ENCODE measurements around the gene OTUB1.

Gene OTUB1

GRCh38 chr11:64022125-64022784 lies 36.0 kb downstream of the OTUB1 start:
- Histone ChIP-seq H2AFZ (ENCODE audit: low read depth, low read length, severe bottlenecking) (no peak overlapping the region), H3K79me2 (ENCODE audit: insufficient read depth, low read length) (no peaks in the 10 kb centered on the region), H3F3A (ENCODE audit: insufficient read depth) (no peaks in the 10 kb centered on the region), H3K27ac (ENCODE audit: low read depth, low read length) (no peak overlapping the region), H3K9me3 (ENCODE audit: insufficient read depth, low read length) (no peaks in the 10 kb centered on the region), H3K4me3 (ENCODE audit: insufficient read depth, low read length, poor library complexity, severe bottlenecking) (no peak overlapping the region), H3K4me2 (ENCODE audit: low read depth, low read length, poor library complexity, severe bottlenecking) (no peak overlapping the region), H3K9ac (ENCODE audit: low read length) (no peak overlapping the region), H3K36me3 (ENCODE audit: low read length) (no peaks in the 10 kb centered on the region), H4K20me1 (ENCODE audit: low read depth, low read length) (no peaks in the 10 kb centered on the region), H3K27me3 (ENCODE audit: low read length) (no peaks in the 10 kb centered on the region), H3K9me2 (replicated peaks; ENCODE audit: insufficient read depth, low read length) (no peaks in the 10 kb centered on the region)
- no peak for TF ChIP-seq CTCF (IDR thresholded peaks at IDR 0.05; ENCODE audit: insufficient read depth, low read length, poor library complexity, severe bottlenecking)
- no peak for TF ChIP-seq EZH2phosphoT487 (conservative IDR thresholded peaks at IDR 0.05; ENCODE audit: low read length)

GRCh38 chr11:64023712-64024710 lies 37.8 kb downstream of the OTUB1 start:
- TF ChIP-seq EZH2phosphoT487 (conservative IDR thresholded peaks at IDR 0.05; ENCODE audit: low read length) (no peak), CTCF (IDR thresholded peaks at IDR 0.05; ENCODE audit: insufficient read depth, low read length, poor library complexity, severe bottlenecking) (no peak)
- Histone ChIP-seq H3K27ac (ENCODE audit: low read depth, low read length) (no peak overlapping the region), H3K27me3 (ENCODE audit: low read length) (no peaks in the 10 kb centered on the region), H3K9me2 (replicated peaks; ENCODE audit: insufficient read depth, low read length) (no peaks in the 10 kb centered on the region), H3K36me3 (ENCODE audit: low read length) (no peaks in the 10 kb centered on the region), H3F3A (ENCODE audit: insufficient read depth) (no peaks in the 10 kb centered on the region), H3K79me2 (ENCODE audit: insufficient read depth, low read length) (no peaks in the 10 kb centered on the region), H4K20me1 (ENCODE audit: low read depth, low read length) (no peaks in the 10 kb centered on the region), H3K9ac (ENCODE audit: low read length) (no peak overlapping the region), H3K4me3 (ENCODE audit: insufficient read depth, low read length, poor library complexity, severe bottlenecking) (no peak overlapping the region), H3K9me3 (ENCODE audit: insufficient read depth, low read length) (no peaks in the 10 kb centered on the region), H2AFZ (ENCODE audit: low read depth, low read length, severe bottlenecking) (no peak overlapping the region), H3K4me2 (ENCODE audit: low read depth, low read length, poor library complexity, severe bottlenecking) (no peak overlapping the region)

- no peak overlapping the region for H3K4me2 ChIP-seq (ENCODE audit: low read depth, low read length, poor library complexity, severe bottlenecking)
- H3K79me2 ChIP-seq (ENCODE audit: insufficient read depth, low read length) = no peaks in the 10 kb centered on the region
- H3K9me2 ChIP-seq (replicated peaks; ENCODE audit: insufficient read depth, low read length) = no peaks in the 10 kb centered on the region
- H3K36me3 ChIP-seq (ENCODE audit: low read length) = no peaks in the 10 kb centered on the region
- no peak overlapping the region for H3K27ac ChIP-seq (ENCODE audit: low read depth, low read length)
- no peaks in the 10 kb centered on the region for H3K27me3 ChIP-seq (ENCODE audit: low read length)
- H3K9me3 ChIP-seq (ENCODE audit: insufficient read depth, low read length) = no peaks in the 10 kb centered on the region
- H3F3A ChIP-seq (ENCODE audit: insufficient read depth) = no peaks in the 10 kb centered on the region
- H3K4me3 ChIP-seq (ENCODE audit: insufficient read depth, low read length, poor library complexity, severe bottlenecking) = no peak overlapping the region
- TF ChIP-seq CTCF (IDR thresholded peaks at IDR 0.05; ENCODE audit: insufficient read depth, low read length, poor library complexity, severe bottlenecking) (no peak), EZH2phosphoT487 (conservative IDR thresholded peaks at IDR 0.05; ENCODE audit: low read length) (no peak)
- no peak overlapping the region for H3K9ac ChIP-seq (ENCODE audit: low read length)
- no peaks in the 10 kb centered on the region for H4K20me1 ChIP-seq (ENCODE audit: low read depth, low read length)
- H2AFZ ChIP-seq (ENCODE audit: low read depth, low read length, severe bottlenecking) = no peak overlapping the region
Observed at GRCh38 chr11:64025205-64025604, 39.0 kb downstream of the OTUB1 start.

Measured in SU-DHL-6 (cell line).